GM12878 (cell line): ENCODE measurements around the gene HERPUD1. TPM values are rescaled to one million over a fixed set of nuclear protein-coding genes. Genes with fewer than 3 reads are reported as not detected.

Source experiments
- ATF7 ChIP-seq: fragments of 450-650 bp; IDR thresholded peaks from 2 replicates; pipeline ENCODE4 v1.6.1; 2016; ENCODE audit warnings: low read depth, mild to moderate bottlenecking
- BCL11A ChIP-seq: IDR thresholded peaks from 2 replicates; pipeline ENCODE4 v1.6.1; 2011; ENCODE audit warnings: low read depth, low read length
- CHD1 ChIP-seq: IDR thresholded peaks from 2 replicates; pipeline ENCODE4 v1.6.1; 2012; ENCODE audit warnings: low read depth, low read length, improper control_type of control experiment
- CHD4 ChIP-seq: fragments of 200-600 bp; sonication (generic); IDR thresholded peaks from 2 replicates; pipeline ENCODE4 v1.6.1; 2016; ENCODE audit warnings: mild to moderate bottlenecking
- FOXM1 ChIP-seq: IDR thresholded peaks from 2 replicates; pipeline ENCODE4 v1.6.1; 2012; ENCODE audit warnings: low read depth, mild to moderate bottlenecking, inconsistent platforms, low read length, moderate library complexity
- HDAC6 ChIP-seq: fragments of 200-600 bp; sonication (generic); IDR thresholded peaks from one replicate; pipeline ENCODE4 v1.8.0; 2017; ENCODE audit warnings: antibody characterized with exemption; ENCODE audit not compliant: unreplicated experiment
- JUND ChIP-seq: IDR thresholded peaks from 2 replicates; pipeline ENCODE4 v1.6.1; 2012; ENCODE audit warnings: low read depth, mild to moderate bottlenecking, low read length, improper control_type of control experiment, moderate library complexity
- KAT2A ChIP-seq: conservative IDR thresholded peaks from 2 replicates; pipeline ENCODE4 v1.6.1; 2011; ENCODE audit warnings: low read depth, low read length; ENCODE audit not compliant: control insufficient read depth
- KDM1A ChIP-seq: fragments of 200-600 bp; sonication (generic); IDR thresholded peaks from 2 replicates; pipeline ENCODE4 v1.6.1; 2016; ENCODE audit warnings: borderline replicate concordance
- MEF2A ChIP-seq: IDR thresholded peaks from 2 replicates; pipeline ENCODE4 v1.6.1; 2011; ENCODE audit warnings: low read depth, mild to moderate bottlenecking, low read length, moderate library complexity; ENCODE audit not compliant: insufficient read depth
- MYC ChIP-seq: IDR thresholded peaks from 2 replicates; pipeline ENCODE4 v1.6.1; 2011; ENCODE audit warnings: mild to moderate bottlenecking, low read length, moderate library complexity, inconsistent platforms; ENCODE audit not compliant: insufficient read depth, insufficient replicate concordance, insufficient read length, severe bottlenecking
- NFXL1 ChIP-seq: fragments of 450-650 bp; IDR thresholded peaks from 2 replicates; pipeline ENCODE4 v1.6.1; 2017; ENCODE audit warnings: antibody characterized with exemption, mild to moderate bottlenecking, borderline replicate concordance
- NR2C2 ChIP-seq: IDR thresholded peaks from 2 replicates; pipeline ENCODE4 v1.6.1; 2011; ENCODE audit warnings: borderline replicate concordance, low read depth; ENCODE audit not compliant: control insufficient read depth, insufficient read length
- RB1 ChIP-seq: fragments of 450-650 bp; formaldehyde crosslinking; IDR thresholded peaks from 2 replicates; pipeline ENCODE4 v1.6.1; 2017; ENCODE audit warnings: mild to moderate bottlenecking, borderline replicate concordance
- RBBP5 ChIP-seq: fragments of 200-600 bp; sonication (generic); conservative IDR thresholded peaks from 2 replicates; pipeline ENCODE4 v1.6.1; 2016
- SMAD5 ChIP-seq: IDR thresholded peaks from 2 replicates; pipeline ENCODE4 v1.6.1; 2016; ENCODE audit warnings: antibody characterized with exemption, low read depth
- SMC3 ChIP-seq: IDR thresholded peaks from 2 replicates; pipeline ENCODE4 v1.6.1; 2011; ENCODE audit warnings: low read length, improper control_type of control experiment, borderline replicate concordance
- SUPT20H ChIP-seq: IDR thresholded peaks from 2 replicates; pipeline ENCODE4 v1.6.1; 2011; ENCODE audit warnings: low read depth, mild to moderate bottlenecking, low read length, moderate library complexity, borderline replicate concordance; ENCODE audit not compliant: control insufficient read depth
- TAF1 ChIP-seq: IDR thresholded peaks from 2 replicates; pipeline ENCODE4 v1.6.1; 2011; ENCODE audit warnings: mild to moderate bottlenecking, low read depth, low read length, borderline replicate concordance
- YBX1 ChIP-seq: fragments of 450-650 bp; IDR thresholded peaks from 2 replicates; pipeline ENCODE4 v1.6.1; 2016; ENCODE audit warnings: antibody characterized with exemption
- ZBED1 ChIP-seq: IDR thresholded peaks from 2 replicates; pipeline ENCODE4 v1.6.1; 2016; ENCODE audit warnings: borderline replicate concordance
- ZNF24 ChIP-seq: fragments of 450-650 bp; IDR thresholded peaks from 2 replicates; pipeline ENCODE4 v1.6.1; 2017; ENCODE audit warnings: antibody characterized with exemption, mild to moderate bottlenecking
- polyA plus RNA-seq, 11 experiments: library from polyadenylated mRNA; depleted of rRNA in 4 of 11; unstranded in 6 of 11; stranded (reverse) in 5 of 11; fragments of >200 nt; fragmentation: Nextera tagmentation in 4 of 11; fragmentation: Illumina TruSeq in 1 of 11; extraction: Ambion mirVana in 4 of 11; extraction: Trizol in 1 of 11; gene quantifications; 1 replicate in 1 of 11; 2 replicates in 10 of 11; pipeline versions ENCODE4 v1.2.1 to v1.2.3, GENCODE V29; 2011 to 2016; ENCODE audit warnings: inconsistent platforms in 2 of 11, missing spikeins in 2 of 11, low read depth in 1 of 11
- total RNA-seq, 4 experiments: library from RNA; depleted of rRNA in 3 of 4; stranded (reverse); fragments of >200 nt in 3 of 4; fragmentation: Illumina TruSeq in 1 of 4; extraction: Trizol in 1 of 4; gene quantifications; 2 replicates each; pipeline versions ENCODE4 v1.2.1 to v1.2.3, GENCODE V29; 2013 to 2021
- TF ChIP-seq, protein P1 (sequence below): fragments of 450-650 bp; IDR thresholded peaks from 2 replicates; pipeline ENCODE4 v1.6.1; 2016; ENCODE audit warnings: mild to moderate bottlenecking
- TF ChIP-seq, protein P2 (sequence below): IDR thresholded peaks from 2 replicates; pipeline ENCODE4 v1.6.1; 2012; ENCODE audit warnings: mild to moderate bottlenecking, low read depth, low read length
- TF ChIP-seq, protein P3 (sequence below): IDR thresholded peaks from 2 replicates; pipeline ENCODE4 v1.6.1; 2012; ENCODE audit warnings: low read depth, low read length, improper control_type of control experiment

Gene HERPUD1
- total and polyA plus RNA-seq, 10 of the 15 experiments (the other 5 are each of a cell fraction or from before 2014, with no cell fraction given): 32.6 to 212 (median 122) TPM

DNA sequence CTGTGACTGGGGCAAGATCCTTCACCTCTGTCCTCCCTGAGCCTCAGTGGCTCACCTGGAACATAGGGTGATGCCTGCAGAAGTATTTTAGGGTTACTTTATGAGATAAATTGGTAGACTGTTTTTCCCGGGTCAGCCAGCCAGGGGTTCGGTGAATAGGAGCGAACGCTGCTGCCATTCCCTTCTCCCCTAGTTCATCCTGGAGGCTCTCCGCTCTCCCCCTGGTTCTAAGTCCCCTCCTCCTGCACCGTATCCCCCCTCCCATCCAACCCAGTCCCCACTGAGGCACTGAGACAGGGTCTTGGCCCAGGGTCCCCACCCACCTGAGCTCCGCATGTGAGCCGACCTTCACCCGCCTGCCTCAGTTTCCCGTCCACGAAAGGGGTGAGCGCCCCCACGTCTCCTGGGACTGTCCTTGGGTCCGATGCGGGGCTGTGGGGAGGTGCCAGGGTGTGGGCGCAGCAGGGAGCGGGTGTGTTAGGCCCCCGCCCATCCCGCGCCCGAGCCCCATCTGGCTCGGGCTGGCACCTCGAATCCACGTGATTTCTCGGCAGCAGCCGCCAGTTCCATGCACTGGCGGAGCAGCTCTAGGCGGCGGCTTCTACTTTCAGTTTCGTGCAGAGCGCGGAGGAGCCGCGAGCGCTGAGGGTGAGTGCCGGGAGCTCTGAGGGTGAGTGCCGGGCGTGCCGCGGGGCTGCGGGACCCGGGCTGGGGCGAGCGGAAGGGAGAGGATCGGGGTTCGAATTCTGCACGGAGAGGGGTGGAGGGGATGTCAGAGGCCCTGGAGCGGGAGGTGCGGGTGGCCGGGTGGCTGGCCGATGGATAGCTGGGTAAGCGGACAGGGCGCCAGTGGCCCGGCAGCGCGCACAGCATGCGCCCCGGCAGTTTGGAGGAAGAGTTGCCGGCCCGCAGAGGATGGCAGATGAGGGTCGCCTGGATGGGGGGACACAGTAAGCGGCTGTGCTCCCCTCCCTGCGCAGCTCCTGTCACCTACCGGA lies 57.3 kb downstream of the HERPUD1 start, which contains the start of gene NLRC5 (continued):
- TF ChIP-seq MYC: no peak
- TF ChIP-seq BCL11A: no peak
- TF ChIP-seq, protein P1, sequence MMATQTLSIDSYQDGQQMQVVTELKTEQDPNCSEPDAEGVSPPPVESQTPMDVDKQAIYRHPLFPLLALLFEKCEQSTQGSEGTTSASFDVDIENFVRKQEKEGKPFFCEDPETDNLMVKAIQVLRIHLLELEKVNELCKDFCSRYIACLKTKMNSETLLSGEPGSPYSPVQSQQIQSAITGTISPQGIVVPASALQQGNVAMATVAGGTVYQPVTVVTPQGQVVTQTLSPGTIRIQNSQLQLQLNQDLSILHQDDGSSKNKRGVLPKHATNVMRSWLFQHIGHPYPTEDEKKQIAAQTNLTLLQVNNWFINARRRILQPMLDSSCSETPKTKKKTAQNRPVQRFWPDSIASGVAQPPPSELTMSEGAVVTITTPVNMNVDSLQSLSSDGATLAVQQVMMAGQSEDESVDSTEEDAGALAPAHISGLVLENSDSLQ: no peak
- no peak for TF ChIP-seq SUPT20H
- TF ChIP-seq ZNF24: no peak
- no peak for TF ChIP-seq YBX1
- TF ChIP-seq SMC3: peak; percentile 23
- TF ChIP-seq KAT2A: no peak
- TF ChIP-seq KDM1A: no peak
- no peak for TF ChIP-seq FOXM1
- 0 out of 2 replicates have a peak, but pooled peaks have one; percentile 5 for TF ChIP-seq JUND
- no peak for TF ChIP-seq ATF7
- no peak for TF ChIP-seq SMAD5
- peak; percentile 45; the same call in 1 of the 2 replicates for TF ChIP-seq RB1
- TF ChIP-seq TAF1: peak; percentile 76
- TF ChIP-seq NR2C2: no peak
- TF ChIP-seq CHD1: 0 out of 2 replicates have a peak, but pooled peaks have one; percentile 13
- TF ChIP-seq CHD4: no peak
- peak; percentile 76 for TF ChIP-seq HDAC6
- no peak for TF ChIP-seq NFXL1
- 0 out of 2 replicates have a peak, but pooled peaks have one; percentile 31 for TF ChIP-seq MEF2A
- TF ChIP-seq, protein P2, sequence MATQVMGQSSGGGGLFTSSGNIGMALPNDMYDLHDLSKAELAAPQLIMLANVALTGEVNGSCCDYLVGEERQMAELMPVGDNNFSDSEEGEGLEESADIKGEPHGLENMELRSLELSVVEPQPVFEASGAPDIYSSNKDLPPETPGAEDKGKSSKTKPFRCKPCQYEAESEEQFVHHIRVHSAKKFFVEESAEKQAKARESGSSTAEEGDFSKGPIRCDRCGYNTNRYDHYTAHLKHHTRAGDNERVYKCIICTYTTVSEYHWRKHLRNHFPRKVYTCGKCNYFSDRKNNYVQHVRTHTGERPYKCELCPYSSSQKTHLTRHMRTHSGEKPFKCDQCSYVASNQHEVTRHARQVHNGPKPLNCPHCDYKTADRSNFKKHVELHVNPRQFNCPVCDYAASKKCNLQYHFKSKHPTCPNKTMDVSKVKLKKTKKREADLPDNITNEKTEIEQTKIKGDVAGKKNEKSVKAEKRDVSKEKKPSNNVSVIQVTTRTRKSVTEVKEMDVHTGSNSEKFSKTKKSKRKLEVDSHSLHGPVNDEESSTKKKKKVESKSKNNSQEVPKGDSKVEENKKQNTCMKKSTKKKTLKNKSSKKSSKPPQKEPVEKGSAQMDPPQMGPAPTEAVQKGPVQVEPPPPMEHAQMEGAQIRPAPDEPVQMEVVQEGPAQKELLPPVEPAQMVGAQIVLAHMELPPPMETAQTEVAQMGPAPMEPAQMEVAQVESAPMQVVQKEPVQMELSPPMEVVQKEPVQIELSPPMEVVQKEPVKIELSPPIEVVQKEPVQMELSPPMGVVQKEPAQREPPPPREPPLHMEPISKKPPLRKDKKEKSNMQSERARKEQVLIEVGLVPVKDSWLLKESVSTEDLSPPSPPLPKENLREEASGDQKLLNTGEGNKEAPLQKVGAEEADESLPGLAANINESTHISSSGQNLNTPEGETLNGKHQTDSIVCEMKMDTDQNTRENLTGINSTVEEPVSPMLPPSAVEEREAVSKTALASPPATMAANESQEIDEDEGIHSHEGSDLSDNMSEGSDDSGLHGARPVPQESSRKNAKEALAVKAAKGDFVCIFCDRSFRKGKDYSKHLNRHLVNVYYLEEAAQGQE: no peak
- no peak for TF ChIP-seq ZBED1
- peak; percentile 72; the same call in 1 of the 2 replicates for TF ChIP-seq RBBP5
- TF ChIP-seq, protein P3, sequence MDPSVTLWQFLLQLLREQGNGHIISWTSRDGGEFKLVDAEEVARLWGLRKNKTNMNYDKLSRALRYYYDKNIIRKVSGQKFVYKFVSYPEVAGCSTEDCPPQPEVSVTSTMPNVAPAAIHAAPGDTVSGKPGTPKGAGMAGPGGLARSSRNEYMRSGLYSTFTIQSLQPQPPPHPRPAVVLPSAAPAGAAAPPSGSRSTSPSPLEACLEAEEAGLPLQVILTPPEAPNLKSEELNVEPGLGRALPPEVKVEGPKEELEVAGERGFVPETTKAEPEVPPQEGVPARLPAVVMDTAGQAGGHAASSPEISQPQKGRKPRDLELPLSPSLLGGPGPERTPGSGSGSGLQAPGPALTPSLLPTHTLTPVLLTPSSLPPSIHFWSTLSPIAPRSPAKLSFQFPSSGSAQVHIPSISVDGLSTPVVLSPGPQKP: 0 out of 2 replicates have a peak, but pooled peaks have one; percentile 15
